Ovary (tissue), 9 donors: ENCODE measurements around the gene ELANE. TPM values are rescaled to one million over a fixed set of nuclear protein-coding genes. Genes with fewer than 3 reads are reported as not detected.

Experiments used
- DNase-seq, 5 donors: peaks; one replicate each; pipeline ENCODE4 v3.0.0-alpha.2; 2019 to 2020
- H3K27ac ChIP-seq, 2 donors: fragments of 200-600 bp; one replicate each; pipeline versions ENCODE4 v1.5.1 to v1.8.0; 2019 to 2022
- H3K27me3 ChIP-seq: fragments of 200-600 bp; one replicate; pipeline ENCODE4 v1.8.0; 2022
- H3K36me3 ChIP-seq: fragments of 200-600 bp; sonication (generic); one replicate; pipeline ENCODE4 v1.5.1; 2019
- H3K4me1 ChIP-seq: one replicate; pipeline ENCODE4 v1.8.1; 2013; ENCODE audit warnings: mild to moderate bottlenecking, moderate library complexity; ENCODE audit not compliant: insufficient read depth
- H3K4me3 ChIP-seq: fragments of 200-600 bp; sonication (generic); one replicate; pipeline ENCODE4 v1.5.1; 2017
- H3K9me3 ChIP-seq, 2 donors: fragments of 200-600 bp in 1 of 2; sonication (generic) in 1 of 2; one replicate each; pipeline versions ENCODE4 v1.5.1 to v1.8.1; 2013 to 2019; ENCODE audit warnings: mild to moderate bottlenecking in 1 of 2, moderate library complexity in 1 of 2
- CTCF ChIP-seq, 3 donors: fragments of 450-650 bp in 2 of 3; fragments of 200-600 bp in 1 of 3; IDR thresholded peaks; one replicate each; pipeline versions ENCODE4 v1.5.1 to v1.8.0; 2016 to 2022; ENCODE audit warnings: antibody characterized with exemption in 3 of 3, mild to moderate bottlenecking in 1 of 3
- EP300 ChIP-seq: sonication (generic); formaldehyde crosslinking; IDR thresholded peaks from one replicate; pipeline ENCODE4 v1.6.1; 2017; ENCODE audit warnings: antibody characterized with exemption
- POLR2A ChIP-seq: fragments of 450-650 bp; IDR thresholded peaks from one replicate; pipeline ENCODE4 v1.6.1; 2017; ENCODE audit warnings: antibody characterized with exemption, mild to moderate bottlenecking, moderate library complexity
- WGBS, 3 donors: extraction: QIAGEN DNeasy Blood & Tissue Kit in 1 of 3; methylation state at CpG; one replicate each; pipeline versions ENCODE4 v1.1.5 to v1.1.7; 2013 to 2017; 5-methylcytosine and 5-hydroxymethylcytosine counted together
- intact Hi-C, 4 donors: fragments of 100-400 bp; cut with DNase I; formaldehyde crosslinking; loops; one replicate each; pipeline versions ENCODE4 v1.11.0 to v1.15.1; 2022 to 2023
- polyA plus RNA-seq, 2 donors: library from polyadenylated mRNA; stranded (reverse); fragments of 200-250 nt in 1 of 2; fragments of 350-450 nt in 1 of 2; fragmentation: Illumina TruSeq in 1 of 2; extraction: RNeasy Lipid Tissue Mini Kit (QIAGEN cat#74804) in 1 of 2; gene quantifications; one replicate each; pipeline ENCODE4 v1.2.3, GENCODE V29; 2013 to 2014
- total RNA-seq, 7 donors: library from RNA; depleted of rRNA in 2 of 7; stranded (reverse); fragments of >200 nt in 2 of 7; fragmentation: NEBNext Ultra II Directional in 3 of 7; extraction: Animal tissue kit (Norgen Biotek cat#: 25700) in 3 of 7; gene quantifications; one replicate each; pipeline versions ENCODE4 v1.1.0 to v1.2.4, GENCODE V29; 2016 to 2023
- donor health status: DM: no; HTN: no; CAD: no; lungs with moderate emphysema.
- donor health status: DM: no; HTN: no; CAD: no.
- donor health status: Bipolar disorder and iron deficiency.
- donor health status: DM: yes; HTN: yes; CAD: no.
- donor health status: DM: no; HTN: no; CAD: no.
- donor health status: DM: yes; HTN: yes; CAD: no.

The ELANE gene
- total and polyA plus RNA-seq, 9 donors = 0.27 to 0.72 (median 0.47) TPM; not detected in 5

GRCh38 chr19:807627-808422 lies 44.3 kb upstream of the ELANE start:
- 86 to 89% (median 87%) methylated on average over 41 to 44 of the region's 44 CpGs for WGBS, 3 donors
- no peaks in the 10 kb centered on the region for H3K27me3 ChIP-seq
- no peaks in the 10 kb centered on the region for H3K9me3 ChIP-seq
- H3K36me3 ChIP-seq = no peaks in the 10 kb centered on the region
- peak in 1 of 5 donors; percentile 23 for DNase-seq
- H3K27ac ChIP-seq = no peak overlapping the region
- no peak overlapping the region for H3K4me3 ChIP-seq
- TF ChIP-seq CTCF (IDR thresholded peaks at IDR 0.05) (no peak), POLR2A (no peak), EP300 (no peak)
- peaks cover 5% of the 10 kb centered on the region for H3K4me1 ChIP-seq
- intact Hi-C loops = no loop called here

- no peaks in the 10 kb centered on the region for H3K27me3 ChIP-seq
- H3K4me1 ChIP-seq = no peaks in the 10 kb centered on the region
- no peaks in the 10 kb centered on the region for H3K9me3 ChIP-seq
- H3K4me3 ChIP-seq = no peak overlapping the region
- peak in 1 of 5 donors; percentile 19 for DNase-seq
- 87 to 88% (median 87%) methylated on average over 25 to 26 of the region's 26 CpGs for WGBS, 3 donors
- TF ChIP-seq EP300 = no peak
- no peak for TF ChIP-seq POLR2A
- no peak overlapping the region for H3K27ac ChIP-seq
- no peaks in the 10 kb centered on the region for H3K36me3 ChIP-seq
- intact Hi-C loops = no loop called here
Measured at GRCh38 chr19:808423-808775, 43.7 kb upstream of the ELANE start.

- no peaks in the 10 kb centered on the region for H3K9me3 ChIP-seq
- no peak overlapping the region for H3K27ac ChIP-seq
- H3K27me3 ChIP-seq = no peaks in the 10 kb centered on the region
- H3K4me1 ChIP-seq = no peaks in the 10 kb centered on the region
- H3K36me3 ChIP-seq = no peaks in the 10 kb centered on the region
- no peak overlapping the region for H3K4me3 ChIP-seq
- TF ChIP-seq CTCF (IDR thresholded peaks at IDR 0.05) = no peak
- 57 to 61% (median 60%) methylated on average over 30 of the region's 30 CpGs for WGBS, 3 donors
- intact Hi-C loops = no loop called here
- DNase-seq = peak in 2 of 5 donors; percentile 44 to 54
Measured at GRCh38 chr19:810077-810855, 41.8 kb upstream of the ELANE start.

GRCh38 chr19:810883-811489 lies 41.1 kb upstream of the ELANE start:
- H3K36me3 ChIP-seq = no peaks in the 10 kb centered on the region
- no peak for TF ChIP-seq CTCF (IDR thresholded peaks at IDR 0.05)
- TF ChIP-seq POLR2A = no peak
- TF ChIP-seq EP300 = no peak
- peak in 1 of 5 donors; percentile 28 for DNase-seq

More at GRCh38 chr19:810883-811489, 41.1 kb upstream of the ELANE start:
- intact Hi-C loops = no loop called here
- Histone ChIP-seq H3K27me3 (no peaks in the 10 kb centered on the region), H3K27ac (no peak overlapping the region), H3K4me3 (no peak overlapping the region), H3K4me1 (no peaks in the 10 kb centered on the region), H3K9me3 (no peaks in the 10 kb centered on the region)
- WGBS, 3 donors = 71 to 77% (median 74%) methylated on average over 25 of the region's 25 CpGs
